ENCODE results near the gene ABTB2. TPM values are rescaled to one million over a fixed set of nuclear protein-coding genes. Genes with fewer than 3 reads are reported as not detected.

ABTB2 gene
- total and polyA plus RNA-seq, 2 experiments from 2014 or later, result 12.4 to 14.3 TPM

GRCh38 chr11:34267417-34267816 lies 90.4 kb downstream of the ABTB2 start:
- Histone ChIP-seq H3K79me2 (peaks cover 21% of the 10 kb centered on the region), H2AFZ (no peak overlapping the region), H3K9me3 (ENCODE audit: low read depth) (no peaks in the 10 kb centered on the region), H3K9me2 (replicated peaks; ENCODE audit: insufficient read depth) (no peaks in the 10 kb centered on the region), H3K4me3 (no peak overlapping the region), H3K27ac (peak overlapping the region; percentile 79), H3K36me3 (replicated peaks; ENCODE audit: insufficient read depth, low read depth) (no peaks in the 10 kb centered on the region), H3K4me2 (peak overlapping the region; percentile 47), H3K4me1 (ENCODE audit: insufficient read depth) (peaks cover 21% of the 10 kb centered on the region), H4K20me1 (ENCODE audit: insufficient read depth, poor library complexity, severe bottlenecking) (no peaks in the 10 kb centered on the region), H3K27me3 (no peaks in the 10 kb centered on the region)
- TF ChIP-seq EZH2 (IDR thresholded peaks at IDR 0.05; ENCODE audit: borderline replicate concordance) (no peak), CTCF (IDR thresholded peaks at IDR 0.05; ENCODE audit: poor library complexity) (no peak), EZH2phosphoT487 (IDR thresholded peaks at IDR 0.05; ENCODE audit: low read depth, severe bottlenecking, unreplicated experiment) (no peak)
- WGBS (ENCODE audit: low lambda C conversion rate, missing lambda C conversion rate), result 68% methylated on average over 3 of the region's 3 CpGs
- no peak for DNase-seq (ENCODE audit: low spot score)

GRCh38 chr11:34267013-34267412 lies 90.8 kb downstream of the ABTB2 start:
- H3K4me1 ChIP-seq (ENCODE audit: insufficient read depth), result peaks cover 21% of the 10 kb centered on the region
- H4K20me1 ChIP-seq (ENCODE audit: insufficient read depth, poor library complexity, severe bottlenecking), result no peaks in the 10 kb centered on the region
- 58% methylated on average over 9 of the region's 11 CpGs for whole genome bisulfite sequencing (ENCODE audit: low lambda C conversion rate, missing lambda C conversion rate)
- no peaks in the 10 kb centered on the region for H3K36me3 ChIP-seq (replicated peaks; ENCODE audit: insufficient read depth, low read depth)
- no peak overlapping the region for H3K4me3 ChIP-seq
- TF ChIP-seq EZH2phosphoT487 (IDR thresholded peaks at IDR 0.05; ENCODE audit: low read depth, severe bottlenecking, unreplicated experiment) (no peak), EZH2 (IDR thresholded peaks at IDR 0.05; ENCODE audit: borderline replicate concordance) (no peak), CTCF (IDR thresholded peaks at IDR 0.05; ENCODE audit: poor library complexity) (no peak)
- no peaks in the 10 kb centered on the region for H3K9me2 ChIP-seq (replicated peaks; ENCODE audit: insufficient read depth)
- no peaks in the 10 kb centered on the region for H3K9me3 ChIP-seq (ENCODE audit: low read depth)
- H3K27ac ChIP-seq, result peak overlapping the region; percentile 79
- peak overlapping the region; percentile 47 for H3K4me2 ChIP-seq
- peaks cover 19% of the 10 kb centered on the region for H3K79me2 ChIP-seq
- DNase-seq (ENCODE audit: low spot score), result peak; percentile 39
- H3K27me3 ChIP-seq, result no peaks in the 10 kb centered on the region
- no peak overlapping the region for H2AFZ ChIP-seq

- Histone ChIP-seq H3K4me3 (no peak overlapping the region), H4K20me1 (ENCODE audit: insufficient read depth, poor library complexity, severe bottlenecking) (no peaks in the 10 kb centered on the region), H2AFZ (no peak overlapping the region), H3K79me2 (peaks cover 22% of the 10 kb centered on the region), H3K36me3 (replicated peaks; ENCODE audit: insufficient read depth, low read depth) (no peaks in the 10 kb centered on the region), H3K4me2 (peak overlapping the region; percentile 23), H3K9me2 (replicated peaks; ENCODE audit: insufficient read depth) (no peaks in the 10 kb centered on the region), H3K27ac (peak overlapping the region; percentile 79), H3K9me3 (ENCODE audit: low read depth) (no peaks in the 10 kb centered on the region), H3K4me1 (ENCODE audit: insufficient read depth) (peaks cover 21% of the 10 kb centered on the region), H3K27me3 (no peaks in the 10 kb centered on the region)
- WGBS (ENCODE audit: low lambda C conversion rate, missing lambda C conversion rate), result 75% methylated on average over 9 of the region's 11 CpGs
- no peak for TF ChIP-seq EZH2 (IDR thresholded peaks at IDR 0.05; ENCODE audit: borderline replicate concordance)
- peak; percentile 72 for DNase-seq (ENCODE audit: low spot score)
Measured at GRCh38 chr11:34266090-34266912, 91.5 kb downstream of the ABTB2 start.

- no peaks in the 10 kb centered on the region for H4K20me1 ChIP-seq (ENCODE audit: insufficient read depth, poor library complexity, severe bottlenecking)
- H3K27me3 ChIP-seq, result no peaks in the 10 kb centered on the region
- no peak overlapping the region for H3K4me3 ChIP-seq
- no peak for TF ChIP-seq EZH2phosphoT487 (IDR thresholded peaks at IDR 0.05; ENCODE audit: low read depth, severe bottlenecking, unreplicated experiment)
- no peak for TF ChIP-seq CTCF (IDR thresholded peaks at IDR 0.05; ENCODE audit: poor library complexity)
- TF ChIP-seq EZH2 (IDR thresholded peaks at IDR 0.05; ENCODE audit: borderline replicate concordance), result no peak
- DNase-seq (ENCODE audit: low spot score), result no peak
- no peak overlapping the region for H3K4me2 ChIP-seq
- no peaks in the 10 kb centered on the region for H3K36me3 ChIP-seq (replicated peaks; ENCODE audit: insufficient read depth, low read depth)
- H3K9me2 ChIP-seq (replicated peaks; ENCODE audit: insufficient read depth), result no peaks in the 10 kb centered on the region
- H3K4me1 ChIP-seq (ENCODE audit: insufficient read depth), result peaks cover 21% of the 10 kb centered on the region
- H3K79me2 ChIP-seq, result peaks cover 31% of the 10 kb centered on the region
- H2AFZ ChIP-seq, result no peak overlapping the region
- no peaks in the 10 kb centered on the region for H3K9me3 ChIP-seq (ENCODE audit: low read depth)
- WGBS (ENCODE audit: low lambda C conversion rate, missing lambda C conversion rate), result 92% methylated on average over 11 of the region's 11 CpGs
- peak overlapping the region; percentile 66 for H3K27ac ChIP-seq
Measured at GRCh38 chr11:34264303-34265110, 93.3 kb downstream of the ABTB2 start.
